Measurements from ENCODE around the gene ADISSP. TPM values are rescaled to one million over a fixed set of nuclear protein-coding genes. Genes with fewer than 3 reads are reported as not detected.
A peak's percentile ranks its signal among the peaks of the same experiment; 100 is the strongest.

The ADISSP gene
- total and polyA plus RNA-seq, 9 of the 15 experiments (the other 6 are each of a cell fraction or from before 2014, with no cell fraction given), result 1.4 to 70.6 (median 23.4) TPM

GRCh38 chr20:3786665-3787323 lies 19.2 kb upstream of the ADISSP start, which contains the start of gene CENPB (continued):
- TF ChIP-seq ZNF253 (CRISPR knock-in tag; conservative IDR thresholded peaks at IDR 0.05), result no peak
- TF ChIP-seq, protein P1, sequence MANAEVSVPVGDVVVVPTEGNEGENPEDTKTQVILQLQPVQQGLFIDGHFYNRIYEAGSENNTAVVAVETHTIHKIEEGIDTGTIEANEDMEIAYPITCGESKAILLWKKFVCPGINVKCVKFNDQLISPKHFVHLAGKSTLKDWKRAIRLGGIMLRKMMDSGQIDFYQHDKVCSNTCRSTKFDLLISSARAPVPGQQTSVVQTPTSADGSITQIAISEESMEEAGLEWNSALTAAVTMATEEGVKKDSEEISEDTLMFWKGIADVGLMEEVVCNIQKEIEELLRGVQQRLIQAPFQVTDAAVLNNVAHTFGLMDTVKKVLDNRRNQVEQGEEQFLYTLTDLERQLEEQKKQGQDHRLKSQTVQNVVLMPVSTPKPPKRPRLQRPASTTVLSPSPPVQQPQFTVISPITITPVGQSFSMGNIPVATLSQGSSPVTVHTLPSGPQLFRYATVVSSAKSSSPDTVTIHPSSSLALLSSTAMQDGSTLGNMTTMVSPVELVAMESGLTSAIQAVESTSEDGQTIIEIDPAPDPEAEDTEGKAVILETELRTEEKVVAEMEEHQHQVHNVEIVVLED (CRISPR knock-in tag; IDR thresholded peaks at IDR 0.05), result 0 out of 2 replicates have a peak, but pooled peaks have one; percentile 9
- TF ChIP-seq BDP1 (IDR thresholded peaks at IDR 0.05; ENCODE audit: insufficient read depth, insufficient read length), result no peak
- TF ChIP-seq REST (IDR thresholded peaks at IDR 0.05; ENCODE audit: borderline replicate concordance), result peak; percentile 85
- no peak for TF ChIP-seq REST (CRISPR knock-in tag; IDR thresholded peaks at IDR 0.05; ENCODE audit: low read depth)
- TF ChIP-seq CTCF (IDR thresholded peaks at IDR 0.05 in 2 of 3, conservative IDR thresholded peaks at IDR 0.05 in 1 of 3; ENCODE audit: insufficient read depth in 2 of 3, low read depth in 1 of 3, low read length in 3 of 3), result peak; percentile 53 to 99 (median 88)
- TF ChIP-seq ZNF263 (CRISPR knock-in tag; IDR thresholded peaks at IDR 0.05; ENCODE audit: borderline replicate concordance), result no peak
- peak; percentile 65; the same call in 1 of the 2 replicates for TF ChIP-seq RB1 (IDR thresholded peaks at IDR 0.05; ENCODE audit: low read depth)
- TF ChIP-seq THRAP3 (IDR thresholded peaks at IDR 0.05; ENCODE audit: borderline replicate concordance), result no peak
- no peak for TF ChIP-seq RAD51 (IDR thresholded peaks at IDR 0.05; ENCODE audit: borderline replicate concordance, low read depth)
- no peak for TF ChIP-seq HMGN3 (IDR thresholded peaks at IDR 0.05; ENCODE audit: borderline replicate concordance, extremely low read depth, insufficient read length, low read depth, low read length)
- TF ChIP-seq, protein P2, sequence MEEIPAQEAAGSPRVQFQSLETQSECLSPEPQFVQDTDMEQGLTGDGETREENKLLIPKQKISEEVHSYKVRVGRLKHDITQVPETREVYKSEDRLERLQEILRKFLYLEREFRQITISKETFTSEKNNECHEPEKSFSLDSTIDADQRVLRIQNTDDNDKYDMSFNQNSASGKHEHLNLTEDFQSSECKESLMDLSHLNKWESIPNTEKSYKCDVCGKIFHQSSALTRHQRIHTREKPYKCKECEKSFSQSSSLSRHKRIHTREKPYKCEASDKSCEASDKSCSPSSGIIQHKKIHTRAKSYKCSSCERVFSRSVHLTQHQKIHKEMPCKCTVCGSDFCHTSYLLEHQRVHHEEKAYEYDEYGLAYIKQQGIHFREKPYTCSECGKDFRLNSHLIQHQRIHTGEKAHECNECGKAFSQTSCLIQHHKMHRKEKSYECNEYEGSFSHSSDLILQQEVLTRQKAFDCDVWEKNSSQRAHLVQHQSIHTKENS (CRISPR knock-in tag; IDR thresholded peaks at IDR 0.05), result no peak
- TF ChIP-seq HDAC8 (tag; IDR thresholded peaks at IDR 0.05), result no peak
- TF ChIP-seq MAZ (CRISPR knock-in tag; conservative IDR thresholded peaks at IDR 0.05 in 1 of 2, IDR thresholded peaks at IDR 0.05 in 1 of 2), result peak; percentile 63 to 84
- TF ChIP-seq PHTF2 (CRISPR knock-in tag; IDR thresholded peaks at IDR 0.05), result no peak

Measured in K562 (cell line).